OCI-LY7 (cell line): ENCODE measurements around the gene DRG1.

Experiments used
- EZH2phosphoT487 ChIP-seq: fragments of 200-600 bp; sonication (generic); IDR thresholded peaks from 2 replicates; pipeline ENCODE4 v1.6.1; 2018; ENCODE audit warnings: low read depth, borderline replicate concordance, mild to moderate bottlenecking, mixed run types, antibody characterized with exemption, low read length, moderate library complexity, mixed read lengths
- TF ChIP-seq, protein P1 (sequence below): fragments of 200-600 bp; sonication (generic); conservative IDR thresholded peaks from 2 replicates; pipeline ENCODE4 v1.5.1; 2014; ENCODE audit warnings: mild to moderate bottlenecking, antibody characterized with exemption, low read length, moderate library complexity, mixed read lengths

DNA sequence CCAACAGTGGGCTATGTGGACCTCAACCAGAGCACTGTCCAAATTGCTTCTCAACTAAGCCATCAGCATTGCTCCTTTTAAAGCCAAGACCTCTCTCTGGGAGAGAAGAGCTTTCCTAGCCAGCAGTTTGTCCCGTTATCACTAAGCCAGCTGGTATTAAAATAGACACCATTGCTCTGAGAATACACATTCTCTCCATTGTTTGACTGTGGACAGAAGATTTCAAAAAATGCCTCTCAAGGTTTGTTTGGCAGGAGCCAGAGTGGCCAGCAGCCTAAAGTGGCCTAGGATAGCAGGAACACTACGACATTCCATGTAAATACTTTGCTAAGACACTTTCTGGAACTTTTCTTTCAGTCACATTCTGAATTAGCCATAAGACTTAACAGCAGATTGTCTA lies 49.0 kb downstream of the DRG1 start:
- TF ChIP-seq, protein P1, sequence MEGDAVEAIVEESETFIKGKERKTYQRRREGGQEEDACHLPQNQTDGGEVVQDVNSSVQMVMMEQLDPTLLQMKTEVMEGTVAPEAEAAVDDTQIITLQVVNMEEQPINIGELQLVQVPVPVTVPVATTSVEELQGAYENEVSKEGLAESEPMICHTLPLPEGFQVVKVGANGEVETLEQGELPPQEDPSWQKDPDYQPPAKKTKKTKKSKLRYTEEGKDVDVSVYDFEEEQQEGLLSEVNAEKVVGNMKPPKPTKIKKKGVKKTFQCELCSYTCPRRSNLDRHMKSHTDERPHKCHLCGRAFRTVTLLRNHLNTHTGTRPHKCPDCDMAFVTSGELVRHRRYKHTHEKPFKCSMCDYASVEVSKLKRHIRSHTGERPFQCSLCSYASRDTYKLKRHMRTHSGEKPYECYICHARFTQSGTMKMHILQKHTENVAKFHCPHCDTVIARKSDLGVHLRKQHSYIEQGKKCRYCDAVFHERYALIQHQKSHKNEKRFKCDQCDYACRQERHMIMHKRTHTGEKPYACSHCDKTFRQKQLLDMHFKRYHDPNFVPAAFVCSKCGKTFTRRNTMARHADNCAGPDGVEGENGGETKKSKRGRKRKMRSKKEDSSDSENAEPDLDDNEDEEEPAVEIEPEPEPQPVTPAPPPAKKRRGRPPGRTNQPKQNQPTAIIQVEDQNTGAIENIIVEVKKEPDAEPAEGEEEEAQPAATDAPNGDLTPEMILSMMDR: no peak
- TF ChIP-seq EZH2phosphoT487: no peak
